GM19467 (cell line): ENCODE data around the gene LAMC2.
"Not testable (repeated sequence)": the region's sequence is repeated elsewhere in the genome, so short reads cannot be mapped to it uniquely, and the experiment has no call there.

Source experiments
- ATAC-seq: cut with Tn5 transposase; IDR thresholded peaks from one replicate; pipeline ENCODE4 v1.9.1; 2021; ENCODE audit warnings: mild to moderate bottlenecking, moderate library complexity; ENCODE audit not compliant: unreplicated experiment

Gene LAMC2

GRCh38 chr1:183185941-183186490 is at the start of gene LAMC2:
Gene LAMC2 (plus strand): TSS chr1:183186264. CDS start chr1:183186353, 89 bp downstream.
- ATAC-seq, result no peak

- ATAC-seq, result no peak
Measured at GRCh38 chr1:183137782-183138181, 48.3 kb upstream of the LAMC2 start.

GRCh38 chr1:183138301-183138700 is 47.8 kb upstream of the LAMC2 start:
- no peak for ATAC-seq

GRCh38 chr1:183139281-183139942 is 46.7 kb upstream of the LAMC2 start:
- ATAC-seq, result no peak

GRCh38 chr1:183140633-183141032 is 45.4 kb upstream of the LAMC2 start:
- ATAC-seq, result no peak

GRCh38 chr1:183142171-183142570 is 43.9 kb upstream of the LAMC2 start:
- no peak for ATAC-seq

GRCh38 chr1:183143576-183144315 is 42.3 kb upstream of the LAMC2 start:
- no peak for ATAC-seq

GRCh38 chr1:183144752-183145151 is 41.3 kb upstream of the LAMC2 start:
- no peak for ATAC-seq

- ATAC-seq, result no peak
Measured at GRCh38 chr1:183147735-183148134, 38.3 kb upstream of the LAMC2 start.

- no peak for ATAC-seq
Measured at GRCh38 chr1:183148599-183148998, 37.5 kb upstream of the LAMC2 start.

GRCh38 chr1:183149273-183149672 is 36.8 kb upstream of the LAMC2 start:
- ATAC-seq, result no peak

- not testable (repeated sequence) for ATAC-seq
Measured at GRCh38 chr1:183150032-183150431, 36.0 kb upstream of the LAMC2 start.

- ATAC-seq, result no peak
Measured at GRCh38 chr1:183150445-183150844, 35.6 kb upstream of the LAMC2 start.

- ATAC-seq, result no peak
Measured at GRCh38 chr1:183152180-183152579, 33.9 kb upstream of the LAMC2 start.

GRCh38 chr1:183155939-183156338 is 30.1 kb upstream of the LAMC2 start:
- ATAC-seq, result no peak

- no peak for ATAC-seq
Measured at GRCh38 chr1:183159960-183160359, 26.1 kb upstream of the LAMC2 start.

GRCh38 chr1:183161391-183161790 is 24.7 kb upstream of the LAMC2 start:
- ATAC-seq, result no peak

GRCh38 chr1:183163316-183163715 is 22.7 kb upstream of the LAMC2 start:
- ATAC-seq, result no peak

- ATAC-seq, result no peak
Measured at GRCh38 chr1:183164340-183164739, 21.7 kb upstream of the LAMC2 start.

- no peak for ATAC-seq
Measured at GRCh38 chr1:183164963-183165362, 21.1 kb upstream of the LAMC2 start.

- ATAC-seq, result no peak
Measured at GRCh38 chr1:183165456-183165855, 20.6 kb upstream of the LAMC2 start.

GRCh38 chr1:183166454-183166853 is 19.6 kb upstream of the LAMC2 start:
- ATAC-seq, result no peak
